HAP-1 (cell line): ENCODE results near the gene EHD4.

Experiments
- DNase-seq, 2 experiments: peaks; one replicate each; pipeline ENCODE4 v3.0.0-alpha.2; 2016 to 2020; ENCODE audit warnings: low spot score in 2 of 2
- H3K27me3 ChIP-seq: fragments of 250-450 bp; sonication (Bioruptor Pico); 2 replicates; pipeline ENCODE4 v1.5.1; 2020; ENCODE audit warnings: low read depth, mild to moderate bottlenecking, moderate library complexity
- H3K36me3 ChIP-seq: fragments of 250-450 bp; sonication (Bioruptor Pico); replicated peaks from 2 replicates; pipeline ENCODE4 v1.5.1; 2020; ENCODE audit warnings: mild to moderate bottlenecking
- H3K4me1 ChIP-seq: fragments of 250-450 bp; sonication (Bioruptor Pico); 2 replicates; pipeline ENCODE4 v1.5.1; 2020; ENCODE audit warnings: mild to moderate bottlenecking
- H3K4me3 ChIP-seq: fragments of 250-450 bp; sonication (Bioruptor Pico); 2 replicates; pipeline ENCODE4 v1.5.1; 2020; ENCODE audit warnings: mild to moderate bottlenecking, moderate library complexity
- H3K9me3 ChIP-seq: fragments of 250-450 bp; sonication (Bioruptor Pico); 2 replicates; pipeline ENCODE4 v1.5.1; 2020; ENCODE audit warnings: mild to moderate bottlenecking, moderate library complexity
- in situ Hi-C: fragments of 300-500 bp; cut with MboI; formaldehyde crosslinking; loops from 3 replicates; pipeline ENCODE4 v1.14.3; 2020; ENCODE audit warnings: low sequenced_read_pairs, inconsistent platforms, mixed read lengths

The EHD4 gene

DNA sequence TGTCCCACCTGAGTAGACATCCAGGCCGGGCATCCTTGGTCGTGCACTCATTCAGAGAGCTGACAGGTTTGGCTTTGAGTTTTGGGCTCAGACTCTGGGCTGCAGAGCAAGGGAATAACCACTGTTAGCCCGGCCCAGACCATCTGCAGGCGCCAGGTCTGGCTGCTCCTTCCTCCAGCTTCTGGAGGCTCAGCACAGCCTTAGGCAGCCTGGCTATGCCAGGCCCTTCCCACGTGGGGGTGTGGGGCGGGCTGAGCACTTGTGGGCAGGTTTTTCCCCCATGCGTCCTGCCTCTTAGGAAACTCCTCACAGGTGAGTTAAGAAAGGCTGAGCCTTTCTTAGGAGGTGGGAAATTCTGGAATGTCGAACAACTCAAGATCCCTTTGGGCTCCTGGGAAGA is 122.5 kb downstream of the EHD4 start:
- H3K27me3 ChIP-seq, result no peaks in the 10 kb centered on the region
- DNase-seq, result no peak
- in situ Hi-C loops, result no loop called here
- H3K9me3 ChIP-seq, result no peaks in the 10 kb centered on the region
- no peak overlapping the region for H3K4me3 ChIP-seq
- H3K4me1 ChIP-seq, result no peaks in the 10 kb centered on the region
- no peaks in the 10 kb centered on the region for H3K36me3 ChIP-seq

DNA sequence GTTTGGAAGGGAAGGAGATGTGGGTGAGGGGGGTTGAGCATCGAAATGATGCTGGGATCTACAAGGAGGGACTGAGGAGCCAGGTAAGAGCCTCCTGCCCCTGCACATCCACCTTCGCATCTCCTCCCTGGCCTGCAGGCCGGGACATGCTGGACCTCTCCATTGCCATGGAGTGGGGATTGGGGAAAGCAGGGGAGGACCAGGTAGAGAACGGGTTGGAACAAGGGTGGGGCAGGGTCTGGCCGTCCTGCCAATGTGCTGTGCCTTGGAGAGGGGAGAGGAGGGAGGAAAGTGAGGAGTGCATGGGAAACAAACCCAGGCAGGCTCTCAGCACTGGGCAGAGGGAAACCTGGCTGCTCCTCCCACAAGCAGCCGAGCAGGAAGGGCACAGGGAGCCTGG is 123.2 kb downstream of the EHD4 start:
- in situ Hi-C loops, result no loop called here
- no peak for DNase-seq

GRCh38 chr15:41848631-41849030 is 123.7 kb downstream of the EHD4 start:
- H3K4me1 ChIP-seq, result no peaks in the 10 kb centered on the region
- H3K4me3 ChIP-seq, result no peak overlapping the region
- H3K27me3 ChIP-seq, result no peaks in the 10 kb centered on the region
- DNase-seq, result no peak
- no peaks in the 10 kb centered on the region for H3K36me3 ChIP-seq
- in situ Hi-C loops, result no loop called here
- H3K9me3 ChIP-seq, result no peaks in the 10 kb centered on the region

More for the DNA sequence above, 123.2 kb downstream of the EHD4 start:
- Histone ChIP-seq H3K36me3 (no peaks in the 10 kb centered on the region), H3K4me3 (no peak overlapping the region), H3K4me1 (no peaks in the 10 kb centered on the region), H3K9me3 (no peaks in the 10 kb centered on the region), H3K27me3 (no peaks in the 10 kb centered on the region)

GRCh38 chr15:41847981-41848380 is 124.4 kb downstream of the EHD4 start:
- in situ Hi-C loops, result no loop called here
- H3K27me3 ChIP-seq, result no peaks in the 10 kb centered on the region
- no peaks in the 10 kb centered on the region for H3K9me3 ChIP-seq
- no peak for DNase-seq
- H3K4me3 ChIP-seq, result no peak overlapping the region
- no peaks in the 10 kb centered on the region for H3K36me3 ChIP-seq
- H3K4me1 ChIP-seq, result no peaks in the 10 kb centered on the region

- no peaks in the 10 kb centered on the region for H3K36me3 ChIP-seq
- DNase-seq, result no peak
- no peaks in the 10 kb centered on the region for H3K4me1 ChIP-seq
- H3K9me3 ChIP-seq, result no peaks in the 10 kb centered on the region
- no peak overlapping the region for H3K4me3 ChIP-seq
- no peaks in the 10 kb centered on the region for H3K27me3 ChIP-seq
- in situ Hi-C loops, result no loop called here
Observed at GRCh38 chr15:41847206-41847605, 125.2 kb downstream of the EHD4 start.
